NCI-H748 (cell line): ENCODE data around the gene PAAF1.
A peak's percentile ranks its signal among the peaks of the same experiment; 100 is the strongest.

Source experiments
- DNase-seq: peaks from one replicate; lab custom pipeline; 2025; ENCODE audit not compliant: unreplicated experiment; lab: John Stamatoyannopoulos, UW

PAAF1 gene

GRCh38 chr11:73944901-73945300, 68.1 kb downstream of the PAAF1 start:
- DNase-seq, result no peak

GRCh38 chr11:73945396-73945795, 68.6 kb downstream of the PAAF1 start:
- DNase-seq, result no peak

- no peak for DNase-seq
Observed at GRCh38 chr11:73946798-73947458, 70.1 kb downstream of the PAAF1 start.

GRCh38 chr11:73949246-73949645, 72.4 kb downstream of the PAAF1 start:
- DNase-seq, result no peak

GRCh38 chr11:73949912-73950311, 73.1 kb downstream of the PAAF1 start:
- DNase-seq, result no peak

- peak; percentile 47 for DNase-seq
Observed at GRCh38 chr11:73950869-73951710, 74.3 kb downstream of the PAAF1 start, which contains the start of gene DNAJB13. DNAJB13 (plus strand) TSS chr11:73951026; CDS start chr11:73951070, 44 bp downstream.

- DNase-seq, result no peak
Observed at GRCh38 chr11:73951797-73952196, 75.0 kb downstream of the PAAF1 start.

GRCh38 chr11:73956876-73957653, 80.3 kb downstream of the PAAF1 start:
- no peak for DNase-seq

GRCh38 chr11:73957654-73958361, 81.0 kb downstream of the PAAF1 start:
- no peak for DNase-seq

GRCh38 chr11:73958521-73959141, 81.8 kb downstream of the PAAF1 start:
- no peak for DNase-seq

GRCh38 chr11:73961321-73961720, 84.5 kb downstream of the PAAF1 start:
- DNase-seq, result no peak

- no peak for DNase-seq
Observed at GRCh38 chr11:73962101-73962705, 85.4 kb downstream of the PAAF1 start.

- no peak for DNase-seq
Observed at GRCh38 chr11:73963861-73964260, 87.1 kb downstream of the PAAF1 start.

GRCh38 chr11:73965076-73965763, 88.4 kb downstream of the PAAF1 start:
- DNase-seq, result no peak

- peak; percentile 27 for DNase-seq
Observed at GRCh38 chr11:73965764-73966121, 88.9 kb downstream of the PAAF1 start.

GRCh38 chr11:73968356-73968966, 91.7 kb downstream of the PAAF1 start:
- DNase-seq, result no peak

GRCh38 chr11:73969091-73969490, 92.3 kb downstream of the PAAF1 start:
- DNase-seq, result no peak

GRCh38 chr11:73969991-73970800, 93.4 kb downstream of the PAAF1 start:
- no peak for DNase-seq
